Neural crest cell (in vitro differentiated cells): ENCODE data around the gene SLC41A1. TPM values are rescaled to one million over a fixed set of nuclear protein-coding genes. Genes with fewer than 3 reads are reported as not detected.

Source experiments
- DNase-seq: peaks from one replicate; pipeline ENCODE4 v3.0.0; 2021; ENCODE audit warnings: low read depth, mixed read lengths, low spot score
- H3K27ac Mint-ChIP-seq: one replicate; pipeline ENCODE4 v1.8.0; 2021; ENCODE audit warnings: mild to moderate bottlenecking, mixed read lengths; ENCODE audit not compliant: unreplicated experiment
- H3K27me3 Mint-ChIP-seq: 2 replicates; pipeline ENCODE4 v1.8.0; 2021; ENCODE audit warnings: low read depth, mild to moderate bottlenecking, mixed read lengths
- H3K36me3 Mint-ChIP-seq: 2 replicates; pipeline ENCODE4 v1.8.0; 2021; ENCODE audit warnings: low read depth, mild to moderate bottlenecking, mixed read lengths
- H3K4me1 Mint-ChIP-seq: 2 replicates; pipeline ENCODE4 v1.8.0; 2021; ENCODE audit warnings: mixed read lengths
- H3K4me3 Mint-ChIP-seq: one replicate; pipeline ENCODE4 v1.8.0; 2021; ENCODE audit warnings: mild to moderate bottlenecking, mixed read lengths
- H3K9me3 Mint-ChIP-seq: 2 replicates; pipeline ENCODE4 v1.8.0; 2021; ENCODE audit warnings: mixed read lengths
- total RNA-seq: library from RNA; stranded (reverse); gene quantifications from 2 replicates; pipeline ENCODE4 v1.2.1, GENCODE V29; 2021
- TF ChIP-seq, protein P1 (sequence below): fragments of 200-600 bp; sonication (generic); conservative IDR thresholded peaks from 2 replicates; pipeline ENCODE4 v1.5.0; 2021; ENCODE audit warnings: antibody characterized with exemption, mild to moderate bottlenecking

SLC41A1 gene
- total RNA-seq, 1 donor from 2014 or later = 25.7 TPM

- Mint-ChIP-seq H3K9me3 (no peaks in the 10 kb centered on the region), H3K4me3 (no peak overlapping the region), H3K36me3 (peaks cover 2% of the 10 kb centered on the region), H3K27me3 (no peaks in the 10 kb centered on the region), H3K27ac (no peak overlapping the region), H3K4me1 (no peaks in the 10 kb centered on the region)
- no peak for DNase-seq
- TF ChIP-seq, protein P1, sequence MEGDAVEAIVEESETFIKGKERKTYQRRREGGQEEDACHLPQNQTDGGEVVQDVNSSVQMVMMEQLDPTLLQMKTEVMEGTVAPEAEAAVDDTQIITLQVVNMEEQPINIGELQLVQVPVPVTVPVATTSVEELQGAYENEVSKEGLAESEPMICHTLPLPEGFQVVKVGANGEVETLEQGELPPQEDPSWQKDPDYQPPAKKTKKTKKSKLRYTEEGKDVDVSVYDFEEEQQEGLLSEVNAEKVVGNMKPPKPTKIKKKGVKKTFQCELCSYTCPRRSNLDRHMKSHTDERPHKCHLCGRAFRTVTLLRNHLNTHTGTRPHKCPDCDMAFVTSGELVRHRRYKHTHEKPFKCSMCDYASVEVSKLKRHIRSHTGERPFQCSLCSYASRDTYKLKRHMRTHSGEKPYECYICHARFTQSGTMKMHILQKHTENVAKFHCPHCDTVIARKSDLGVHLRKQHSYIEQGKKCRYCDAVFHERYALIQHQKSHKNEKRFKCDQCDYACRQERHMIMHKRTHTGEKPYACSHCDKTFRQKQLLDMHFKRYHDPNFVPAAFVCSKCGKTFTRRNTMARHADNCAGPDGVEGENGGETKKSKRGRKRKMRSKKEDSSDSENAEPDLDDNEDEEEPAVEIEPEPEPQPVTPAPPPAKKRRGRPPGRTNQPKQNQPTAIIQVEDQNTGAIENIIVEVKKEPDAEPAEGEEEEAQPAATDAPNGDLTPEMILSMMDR = no peak
These were observed 27.3 kb upstream of the SLC41A1 start for GRCh38 chr1:205840146-205840923.

DNA sequence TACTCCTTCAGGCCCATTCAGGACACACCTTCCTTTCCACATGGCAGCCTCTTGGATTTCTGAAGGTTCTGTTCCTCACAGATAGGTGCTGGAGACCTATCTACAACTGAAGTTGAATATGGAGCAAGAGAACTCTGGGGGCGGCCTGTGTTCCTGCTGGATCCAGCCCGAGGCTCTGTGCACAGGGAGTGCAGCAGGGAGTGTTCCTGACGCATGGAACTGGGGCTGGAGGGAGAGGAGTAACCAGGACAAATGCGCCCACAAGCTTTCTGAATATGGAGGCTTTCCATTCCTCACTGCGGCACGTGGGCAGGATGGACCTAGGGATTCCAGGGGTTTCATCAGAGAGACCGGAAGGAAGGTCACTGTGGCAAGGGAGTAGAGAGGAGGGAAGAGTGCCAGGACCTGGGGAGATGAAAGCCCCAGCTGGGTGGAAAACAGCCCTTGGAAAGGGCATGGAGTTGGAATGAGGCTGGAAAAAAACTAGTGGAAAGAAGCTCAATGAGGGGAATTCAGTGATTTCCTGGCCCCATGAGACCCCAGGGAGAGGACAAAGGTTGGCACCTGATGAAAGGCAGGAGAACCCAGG, 24.5 kb upstream of the SLC41A1 start:
- TF ChIP-seq, protein P1 = no peak
- no peaks in the 10 kb centered on the region for H3K27me3 Mint-ChIP-seq
- H3K27ac Mint-ChIP-seq = peak overlapping the region; percentile 5
- no peak overlapping the region for H3K4me3 Mint-ChIP-seq
- H3K4me1 Mint-ChIP-seq = peaks cover under 1% of the 10 kb centered on the region
- DNase-seq = no peak
- H3K9me3 Mint-ChIP-seq = no peaks in the 10 kb centered on the region
- H3K36me3 Mint-ChIP-seq = no peaks in the 10 kb centered on the region

GRCh38 chr1:205834751-205835150, 21.8 kb upstream of the SLC41A1 start:
- no peak for DNase-seq
- Mint-ChIP-seq H3K9me3 (no peaks in the 10 kb centered on the region), H3K4me1 (peaks cover 7% of the 10 kb centered on the region), H3K4me3 (no peak overlapping the region), H3K27me3 (no peaks in the 10 kb centered on the region), H3K36me3 (no peaks in the 10 kb centered on the region), H3K27ac (no peak overlapping the region)
- TF ChIP-seq, protein P1 = no peak

DNA sequence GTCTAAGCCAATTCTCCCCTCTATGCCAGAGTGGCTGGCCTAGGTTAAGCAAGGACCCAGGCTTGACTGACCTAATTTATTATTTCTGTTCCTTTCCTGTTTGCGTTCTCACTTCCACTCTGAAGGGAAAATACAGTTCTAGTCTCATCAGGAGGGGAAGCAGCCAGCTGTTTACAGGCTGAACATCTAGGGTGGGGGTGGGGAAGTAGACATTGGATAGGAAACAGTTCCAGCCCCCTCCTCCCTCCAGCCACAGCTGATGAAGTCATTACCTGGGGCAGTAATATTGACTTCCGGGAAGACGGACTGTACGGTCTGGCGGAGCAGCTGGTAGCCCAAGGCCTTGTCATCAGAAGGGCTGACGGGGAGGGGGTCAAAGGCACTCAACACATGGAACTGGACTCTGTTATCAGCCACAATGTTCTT, 19.3 kb upstream of the SLC41A1 start:
- no peak overlapping the region for H3K4me3 Mint-ChIP-seq
- peaks cover 3% of the 10 kb centered on the region for H3K36me3 Mint-ChIP-seq
- DNase-seq = no peak
- H3K27ac Mint-ChIP-seq = no peak overlapping the region
- H3K9me3 Mint-ChIP-seq = no peaks in the 10 kb centered on the region
- H3K27me3 Mint-ChIP-seq = no peaks in the 10 kb centered on the region
- peaks cover 7% of the 10 kb centered on the region for H3K4me1 Mint-ChIP-seq
- TF ChIP-seq, protein P1 = no peak

- H3K9me3 Mint-ChIP-seq = peaks cover 5% of the 10 kb centered on the region
These were observed 14.6 kb upstream of the SLC41A1 start for GRCh38 chr1:205827623-205828022.

More at GRCh38 chr1:205827623-205828022, 14.6 kb upstream of the SLC41A1 start:
- H3K4me1 Mint-ChIP-seq = peaks cover 23% of the 10 kb centered on the region
- H3K4me3 Mint-ChIP-seq = no peak overlapping the region
- H3K36me3 Mint-ChIP-seq = peaks cover 12% of the 10 kb centered on the region
- no peak for DNase-seq
- peak overlapping the region; percentile 48 for H3K27ac Mint-ChIP-seq
- TF ChIP-seq, protein P1 = no peak
- H3K27me3 Mint-ChIP-seq = no peaks in the 10 kb centered on the region
